Ecto neural progenitor cell (in vitro differentiated cells): ENCODE results near the gene CCNY.

Experiments
- DNase-seq: peaks from one replicate; pipeline ENCODE4 v3.0.0-alpha.2; 2018; ENCODE audit warnings: low spot score

Gene CCNY

GRCh38 chr10:35453855-35454532, 117.7 kb downstream of the CCNY start:
- DNase-seq, result no peak

GRCh38 chr10:35456153-35456720, 119.9 kb downstream of the CCNY start:
- DNase-seq, result no peak

GRCh38 chr10:35456784-35457183, 120.5 kb downstream of the CCNY start:
- no peak for DNase-seq

- no peak for DNase-seq
These were observed 122.5 kb downstream of the CCNY start for GRCh38 chr10:35458500-35459448.

GRCh38 chr10:35459449-35459847, 123.1 kb downstream of the CCNY start:
- no peak for DNase-seq

- DNase-seq, result no peak
These were observed 124.6 kb downstream of the CCNY start for GRCh38 chr10:35460852-35461460.

GRCh38 chr10:35462491-35462934, 126.2 kb downstream of the CCNY start:
- no peak for DNase-seq

- DNase-seq, result no peak
These were observed 127.0 kb downstream of the CCNY start for GRCh38 chr10:35463105-35463867.

GRCh38 chr10:35463878-35464277, 127.6 kb downstream of the CCNY start:
- DNase-seq, result no peak

- no peak for DNase-seq
These were observed 128.6 kb downstream of the CCNY start for GRCh38 chr10:35464825-35465456.

- no peak for DNase-seq
These were observed 129.4 kb downstream of the CCNY start for GRCh38 chr10:35465673-35466072.

GRCh38 chr10:35466170-35466569, 129.9 kb downstream of the CCNY start:
- DNase-seq, result no peak

- DNase-seq, result no peak
These were observed 130.4 kb downstream of the CCNY start for GRCh38 chr10:35466661-35467060.

- no peak for DNase-seq
These were observed 130.9 kb downstream of the CCNY start for GRCh38 chr10:35467186-35467585.

GRCh38 chr10:35470248-35470924, 134.1 kb downstream of the CCNY start:
- DNase-seq, result no peak

- DNase-seq, result no peak
These were observed 134.6 kb downstream of the CCNY start for GRCh38 chr10:35470925-35471315.

- DNase-seq, result no peak
These were observed 135.1 kb downstream of the CCNY start for GRCh38 chr10:35471435-35471834.

- no peak for DNase-seq
These were observed 143.8 kb downstream of the CCNY start for GRCh38 chr10:35480142-35480541.

GRCh38 chr10:35481413-35481812, 145.1 kb downstream of the CCNY start:
- no peak for DNase-seq

GRCh38 chr10:35486297-35486990, 150.1 kb downstream of the CCNY start:
- no peak for DNase-seq
